Superior temporal gyrus (tissue), 1 donor: ENCODE results near the gene APLP2.
"Not testable (repeated sequence)": the region's sequence is repeated elsewhere in the genome, so short reads cannot be mapped to it uniquely, and the experiment has no call there.

Experiments used
- DNase-seq: peaks from one replicate; pipeline ENCODE4 v3.0.0-alpha.2; 2016; ENCODE audit errors: extremely low spot score

Gene APLP2

DNA sequence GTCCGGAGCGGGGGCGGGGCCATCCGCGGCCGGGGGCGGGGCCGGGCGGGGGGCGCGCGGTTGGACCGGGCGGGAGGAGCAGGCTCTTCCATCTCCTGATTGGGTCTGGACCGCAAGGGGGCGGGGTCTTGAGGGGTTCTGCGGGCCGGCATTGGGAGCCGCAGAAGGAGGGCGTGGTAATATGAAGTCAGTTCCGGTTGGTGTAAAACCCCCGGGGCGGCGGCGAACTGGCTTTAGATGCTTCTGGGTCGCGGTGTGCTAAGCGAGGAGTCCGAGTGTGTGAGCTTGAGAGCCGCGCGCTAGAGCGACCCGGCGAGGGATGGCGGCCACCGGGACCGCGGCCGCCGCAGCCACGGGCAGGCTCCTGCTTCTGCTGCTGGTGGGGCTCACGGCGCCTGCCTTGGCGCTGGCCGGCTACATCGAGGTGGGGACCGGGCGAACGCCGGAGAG lies at the start of gene APLP2:
Gene APLP2, plus strand, starts transcription at position 236 of the 450 bp plus-strand sequence. Its CDS starts 84 bp downstream, at position 320.
- peak; percentile 98 for DNase-seq

DNA sequence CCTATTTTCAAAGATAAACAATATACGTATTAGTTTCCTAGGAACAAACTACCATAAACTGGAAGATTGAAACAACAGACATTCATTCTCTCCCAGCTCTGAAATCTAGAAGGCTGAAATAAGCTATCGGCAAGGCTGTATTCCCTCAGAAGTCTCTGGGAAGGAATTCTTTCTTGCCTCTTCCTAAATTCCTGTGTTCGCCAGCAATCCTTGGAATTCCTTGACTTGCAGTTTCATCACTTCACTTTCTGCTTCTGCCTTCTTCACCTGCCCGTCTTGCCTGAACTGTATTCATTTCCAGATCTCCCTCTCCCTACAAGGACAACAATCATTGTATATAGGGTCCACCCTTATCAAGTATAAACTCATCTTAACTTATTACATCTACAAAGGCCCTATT lies 49.4 kb upstream of the APLP2 start:
- no peak for DNase-seq

DNA sequence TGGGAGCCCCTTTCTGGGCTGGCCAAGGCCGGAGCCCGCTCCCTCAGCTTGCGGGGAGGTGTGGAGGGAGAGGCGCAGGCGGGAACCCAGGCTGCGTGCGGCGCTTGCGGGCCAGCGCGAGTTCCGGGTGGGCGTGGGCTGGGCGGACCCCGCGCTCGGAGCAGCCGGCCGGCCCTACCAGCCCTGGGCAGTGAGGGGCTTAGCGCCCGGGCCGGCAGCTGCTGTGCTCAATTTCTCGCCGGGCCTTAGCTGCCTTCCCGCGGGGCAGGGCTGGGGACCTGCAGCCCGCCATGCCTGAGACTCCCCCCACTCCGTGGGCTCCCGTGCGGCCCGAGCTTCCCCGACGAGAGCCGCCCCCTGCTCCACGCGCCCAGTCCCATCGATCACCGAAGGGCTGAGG lies 48.1 kb upstream of the APLP2 start:
- not testable (repeated sequence) for DNase-seq

DNA sequence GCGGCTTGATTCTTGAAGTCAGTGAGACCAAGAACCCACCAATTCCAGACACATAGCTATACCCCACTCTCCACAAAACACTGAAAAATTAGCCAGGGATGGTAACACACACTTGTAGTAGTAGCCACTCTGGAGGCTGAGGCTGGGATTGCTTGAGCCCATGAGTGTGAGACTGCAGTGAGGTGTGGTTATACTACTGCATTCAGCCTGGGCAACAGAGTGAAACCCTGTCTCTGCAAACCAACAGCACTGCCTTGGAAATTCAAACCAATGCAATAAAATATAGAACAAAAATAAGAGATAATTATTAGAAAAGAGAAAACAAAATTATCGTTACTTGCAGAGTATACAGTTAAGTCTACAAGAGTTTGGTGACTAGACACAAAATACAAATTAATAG lies 46.9 kb upstream of the APLP2 start:
- no peak for DNase-seq

DNA sequence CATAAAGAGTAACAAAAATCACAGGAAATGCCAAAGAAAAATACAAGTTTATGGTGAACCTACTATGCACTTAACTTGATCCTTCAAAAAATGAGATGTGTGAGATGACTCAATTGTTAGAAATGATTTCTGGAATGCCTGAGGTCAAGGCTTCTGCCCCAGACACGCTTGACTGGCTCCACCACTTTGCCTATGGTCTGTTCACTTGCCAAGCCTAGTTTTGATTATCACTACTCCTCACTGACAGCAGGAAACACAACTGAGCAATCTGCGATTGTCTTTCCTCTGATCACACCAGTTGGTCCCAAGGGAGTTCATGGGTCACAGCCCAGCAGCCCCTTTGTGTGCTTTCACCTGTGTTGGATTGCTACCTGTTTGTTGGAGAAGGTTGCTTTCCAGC lies 46.5 kb upstream of the APLP2 start:
- no peak for DNase-seq

DNA sequence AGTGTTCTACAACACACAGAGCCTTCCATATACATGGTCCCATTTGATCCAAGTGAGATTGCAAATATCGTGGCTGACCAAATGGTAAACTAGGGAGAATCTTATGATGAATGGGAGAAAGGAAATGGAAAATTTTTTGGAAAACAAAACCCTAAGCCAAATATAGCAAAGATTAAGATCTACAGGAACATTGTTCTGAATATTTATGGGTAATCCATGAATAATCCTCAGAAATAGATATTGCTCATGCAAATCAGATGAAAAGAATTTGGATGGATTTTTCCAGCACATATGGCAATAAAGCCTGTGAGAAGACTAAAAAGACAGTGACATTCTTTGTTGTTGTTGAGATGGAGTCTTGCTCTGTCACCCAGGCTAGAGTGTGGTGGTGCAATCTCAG lies 45.3 kb upstream of the APLP2 start:
- no peak for DNase-seq

DNA sequence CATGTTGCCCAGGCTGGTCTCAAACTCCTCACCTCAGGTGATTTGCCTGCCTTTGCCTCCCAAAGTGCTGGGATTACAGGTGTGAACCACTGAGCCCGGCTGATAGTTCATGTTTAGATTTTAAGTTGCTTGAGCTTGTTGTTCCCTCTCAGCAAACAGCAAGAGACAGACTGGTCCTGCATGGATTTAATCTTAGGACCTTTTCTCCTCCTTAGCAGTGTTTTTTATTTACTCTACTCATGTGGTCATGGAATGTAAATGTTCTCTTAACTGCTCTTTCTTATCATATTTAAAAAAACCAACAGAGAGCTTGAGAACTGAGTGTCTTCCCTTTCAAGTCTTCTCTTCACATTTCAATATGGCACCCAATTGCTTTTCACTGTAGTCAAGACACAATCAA lies 44.3 kb upstream of the APLP2 start:
- no peak for DNase-seq

DNA sequence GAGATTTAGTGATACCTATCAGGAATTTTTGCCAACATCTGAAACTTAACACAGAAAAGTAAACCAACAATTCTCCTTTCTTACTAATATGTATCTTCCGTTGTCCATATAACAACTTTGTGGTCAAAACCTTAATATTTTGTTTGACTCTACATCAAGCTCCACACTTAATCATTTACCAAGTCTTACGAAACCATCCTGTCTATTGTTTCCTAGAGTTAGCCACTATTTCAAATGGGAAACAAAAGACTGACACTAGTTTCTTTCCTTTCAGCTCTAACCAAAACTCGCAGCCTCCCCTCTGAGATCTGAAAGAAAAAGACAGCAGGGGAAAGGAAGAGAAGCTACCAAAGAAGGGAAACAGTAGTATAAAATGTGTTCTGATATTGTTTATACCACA lies 40.6 kb upstream of the APLP2 start:
- no peak for DNase-seq

DNA sequence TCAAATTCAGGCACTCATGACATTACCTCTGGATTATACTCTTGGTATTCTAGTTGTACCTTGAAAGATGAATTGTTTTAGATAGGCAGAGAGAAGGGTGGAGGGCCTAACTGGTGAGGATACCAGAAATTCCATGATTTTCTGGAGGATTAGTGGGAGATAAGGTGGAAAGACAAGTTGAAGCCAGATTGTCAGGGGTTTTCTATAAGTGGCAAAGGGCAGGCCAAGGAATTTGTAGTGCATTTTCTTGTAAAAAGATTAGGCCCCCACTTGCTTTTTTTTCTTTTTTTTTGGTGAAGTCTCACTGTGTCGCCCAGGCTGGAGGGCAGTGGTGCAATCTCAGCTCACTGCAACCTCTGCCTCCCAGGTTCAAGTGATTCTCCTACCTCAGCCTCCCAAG lies 38.6 kb upstream of the APLP2 start:
- no peak for DNase-seq

DNA sequence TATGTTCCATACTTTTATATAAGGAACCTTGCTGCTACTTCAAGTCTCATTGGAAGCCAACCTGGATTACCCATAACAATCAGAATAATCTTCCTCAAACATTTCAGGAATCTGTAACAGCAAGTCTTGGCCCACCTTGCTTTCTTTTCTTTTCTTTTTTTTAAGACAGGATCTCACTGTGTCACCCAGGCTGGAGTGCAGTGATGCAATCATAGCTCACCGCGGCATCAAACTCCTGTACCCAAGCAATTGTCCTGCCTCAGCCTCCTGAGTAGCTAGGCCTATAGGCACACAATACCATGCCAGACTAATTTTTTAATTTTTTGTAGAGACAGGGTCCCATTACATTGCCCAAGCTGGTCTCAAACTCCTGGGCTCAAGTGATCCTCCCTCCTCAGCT lies 37.7 kb upstream of the APLP2 start:
- no peak for DNase-seq

DNA sequence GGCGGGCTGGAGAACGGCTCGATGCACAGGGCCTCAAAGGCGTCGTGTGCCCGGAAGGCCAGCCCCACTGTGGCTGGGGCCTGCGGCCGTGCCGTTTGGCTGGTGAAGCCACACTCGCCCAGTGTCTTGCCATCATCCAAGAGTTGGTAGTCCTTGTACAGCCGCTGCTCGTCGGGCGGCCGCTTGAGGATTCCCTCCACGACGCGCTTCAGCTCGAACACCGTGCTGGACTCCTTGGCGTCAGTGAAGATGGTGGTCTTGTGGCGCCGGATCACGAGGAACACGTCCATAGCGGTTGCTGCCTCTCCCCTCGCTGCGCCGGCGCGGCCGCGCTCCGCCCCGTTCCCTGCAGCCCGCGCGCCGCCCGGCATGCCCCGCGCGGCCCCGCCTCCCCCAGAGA lies 36.8 kb upstream of the APLP2 start:
- DNase-seq, result no peak

DNA sequence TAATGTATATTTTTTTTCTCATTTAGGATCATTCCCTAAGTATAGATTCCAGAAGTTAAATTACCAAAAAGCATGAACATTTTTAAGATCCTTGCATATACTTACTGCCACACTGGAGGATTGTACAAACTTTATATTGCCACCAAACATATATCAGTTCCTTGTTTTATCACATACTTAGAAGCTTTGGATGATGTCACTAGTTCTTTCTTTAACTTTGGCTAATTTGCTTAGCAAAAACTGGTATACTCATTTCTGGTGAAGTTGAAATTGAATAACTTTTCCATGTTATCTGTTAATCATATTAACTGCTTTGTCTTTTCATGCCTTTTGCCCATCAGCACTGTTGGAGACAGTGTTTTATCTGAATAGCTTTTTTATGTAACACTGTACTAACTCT lies 35.5 kb upstream of the APLP2 start:
- no peak for DNase-seq

DNA sequence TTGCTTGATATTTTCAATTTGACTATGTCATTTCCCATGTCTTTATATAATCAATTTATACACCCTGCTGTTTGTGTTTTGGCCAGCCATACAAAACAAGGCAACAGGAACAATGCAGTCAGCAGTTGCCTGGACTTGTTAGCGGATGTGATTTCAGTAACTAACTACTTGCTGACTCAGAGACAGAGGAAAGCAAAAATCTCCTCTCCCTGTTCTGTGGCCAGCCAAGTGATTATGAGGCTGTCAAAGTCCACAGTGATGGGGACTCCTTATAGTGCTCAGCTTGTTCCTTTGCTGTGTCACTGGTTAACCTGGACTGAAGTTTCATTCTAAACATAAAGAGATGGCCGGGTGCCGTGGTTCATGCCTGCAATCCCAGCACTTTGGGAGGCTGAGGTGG lies 32.6 kb upstream of the APLP2 start:
- DNase-seq, result no peak

DNA sequence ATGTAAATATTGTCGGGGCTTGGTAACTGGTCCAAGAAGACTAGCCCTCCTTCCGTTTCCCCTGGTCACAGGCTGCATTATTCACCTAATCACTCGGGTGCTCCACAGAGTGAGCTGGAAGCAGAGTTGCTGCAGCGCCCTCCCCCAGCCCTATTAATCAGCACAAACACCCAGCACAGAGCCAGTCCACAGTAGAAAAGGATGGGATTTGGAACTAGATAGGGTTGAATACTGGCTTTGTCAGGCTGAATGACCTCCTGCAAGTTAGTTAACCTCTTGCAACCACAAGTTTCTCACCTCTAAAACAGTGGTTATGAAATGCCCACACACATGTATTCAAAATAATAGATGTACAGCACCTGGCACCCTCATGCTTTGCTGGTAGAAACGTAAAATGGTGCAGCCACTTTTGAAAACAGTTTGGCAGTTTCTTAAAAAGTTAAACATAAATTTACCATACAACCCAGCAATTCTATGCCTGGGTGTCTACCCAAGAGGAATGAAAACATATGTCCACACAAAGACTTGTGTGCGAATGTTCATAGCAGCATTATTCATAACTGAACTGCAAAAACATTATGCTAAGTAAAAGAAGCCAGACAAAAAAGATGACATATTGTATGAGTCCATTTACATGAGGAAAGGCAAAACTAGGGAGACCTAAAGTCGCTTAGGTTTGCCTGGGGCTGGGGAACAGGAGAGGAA lies 31.7 kb upstream of the APLP2 start:
- DNase-seq, result peak; percentile 56

DNA sequence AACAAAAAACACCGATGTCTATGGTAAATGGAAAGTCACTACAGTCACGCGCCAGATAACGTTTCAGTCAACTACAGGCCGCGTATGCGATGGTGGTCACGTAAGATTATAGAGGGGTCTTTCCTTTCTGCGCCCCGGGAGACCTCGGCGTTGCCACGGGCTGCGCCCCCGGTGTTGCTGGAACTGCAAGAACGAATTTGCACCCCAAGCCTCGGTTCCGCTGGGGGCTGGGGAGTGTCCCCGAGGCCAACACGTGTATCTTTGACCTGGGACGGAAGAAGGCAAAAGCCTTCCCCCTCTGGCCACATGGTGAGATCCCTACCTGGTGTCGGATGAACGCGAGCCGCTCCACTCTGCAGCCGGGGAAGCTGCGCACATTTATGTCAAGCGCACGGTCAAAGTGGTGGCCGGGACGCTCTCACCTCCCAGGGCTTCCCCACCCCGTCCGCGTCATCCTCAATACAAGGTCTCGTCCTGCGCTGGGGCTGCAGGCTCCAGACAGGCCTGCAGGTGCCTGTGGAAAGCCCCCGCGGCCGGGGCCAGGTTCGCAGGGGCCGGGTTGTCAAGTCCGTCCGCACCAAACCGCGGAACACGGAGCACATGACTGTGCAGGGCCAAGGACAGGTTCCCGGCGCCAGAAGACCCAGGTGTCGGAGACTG lies 29.3 kb upstream of the APLP2 start:
- DNase-seq, result no peak

DNA sequence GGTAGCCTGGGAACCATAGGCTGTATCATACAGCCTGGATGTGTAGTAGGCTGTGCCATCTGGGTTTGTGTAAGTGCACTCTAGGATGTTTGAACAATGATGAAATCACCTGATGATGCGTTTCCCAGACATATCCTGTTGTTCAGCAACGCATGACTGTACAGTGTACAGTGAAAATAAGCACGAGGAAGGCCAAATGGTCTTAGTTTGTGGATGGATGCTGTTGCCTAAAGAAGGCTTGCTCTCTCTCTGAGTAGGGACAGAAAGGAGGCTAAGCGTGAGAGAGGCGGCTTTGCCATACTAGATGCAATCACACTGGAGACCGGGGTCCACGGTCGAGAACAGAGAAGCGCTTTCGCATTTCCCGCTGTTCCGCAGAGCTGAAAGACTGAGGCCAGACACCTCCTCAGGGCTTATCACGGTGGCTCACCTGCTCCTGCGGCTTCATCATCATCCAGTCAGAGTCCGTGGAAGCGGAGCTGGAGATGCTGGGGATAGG lies 27.6 kb upstream of the APLP2 start:
- DNase-seq, result no peak

DNA sequence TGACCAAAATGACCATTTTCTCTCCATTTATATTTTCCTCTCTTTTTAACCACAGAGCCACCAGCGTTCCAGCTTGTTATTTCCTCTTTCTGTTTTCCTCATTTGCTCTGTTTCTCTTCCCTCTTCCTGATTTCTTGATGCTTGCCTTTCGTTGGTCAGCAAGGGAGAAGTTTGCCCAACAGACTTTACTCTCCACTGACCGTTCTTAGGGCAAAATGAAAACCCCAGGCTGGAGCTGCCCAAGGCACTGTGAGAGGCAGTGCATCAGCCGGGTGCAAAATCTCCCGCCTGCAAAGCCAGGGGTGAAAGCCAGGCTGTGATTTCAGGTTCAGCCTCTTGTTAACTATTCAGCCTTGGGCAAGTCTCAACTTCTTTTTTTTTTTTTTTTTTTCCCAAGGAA lies 26.1 kb upstream of the APLP2 start:
- no peak for DNase-seq

DNA sequence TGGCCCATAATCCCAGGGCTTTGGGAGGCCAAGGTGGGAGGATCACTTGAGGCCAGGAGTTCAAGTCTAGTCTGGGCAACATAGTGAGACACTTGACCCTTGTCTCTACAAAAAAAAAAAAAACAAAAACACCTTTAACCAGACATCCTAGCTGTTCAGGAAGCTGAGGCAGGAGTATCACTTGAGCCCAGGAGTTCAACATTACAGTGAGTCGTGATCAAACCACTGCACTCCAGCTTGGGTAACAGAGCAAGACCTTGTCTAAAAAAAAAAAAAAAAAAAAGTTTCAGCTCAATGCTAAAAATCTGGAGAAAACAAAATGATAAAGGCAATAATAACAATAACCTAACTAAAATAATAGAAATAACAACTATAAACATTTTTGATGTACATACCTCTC lies 22.6 kb upstream of the APLP2 start:
- DNase-seq, result no peak

DNA sequence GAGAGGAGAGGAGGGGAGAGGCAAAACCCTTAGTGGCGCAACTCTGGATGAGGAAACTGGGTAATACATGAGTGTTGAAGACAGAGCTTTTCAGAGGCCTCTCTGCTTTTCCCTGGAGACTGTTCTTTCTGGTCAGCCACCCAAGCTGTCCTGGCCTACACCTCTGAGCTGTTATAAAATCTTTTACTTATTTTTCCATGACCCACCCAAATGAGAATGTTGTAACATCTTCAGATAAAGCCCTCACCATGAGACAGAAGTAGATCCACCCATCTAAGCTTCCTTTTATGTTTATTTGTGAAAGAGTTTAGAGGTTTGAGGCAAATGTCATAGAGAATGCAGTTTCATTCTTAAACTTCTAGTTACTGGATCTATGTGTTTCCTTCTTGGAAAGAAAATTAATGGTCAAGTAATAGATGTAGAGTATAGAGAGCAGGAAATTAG lies 20.3 kb upstream of the APLP2 start:
- no peak for DNase-seq

DNA sequence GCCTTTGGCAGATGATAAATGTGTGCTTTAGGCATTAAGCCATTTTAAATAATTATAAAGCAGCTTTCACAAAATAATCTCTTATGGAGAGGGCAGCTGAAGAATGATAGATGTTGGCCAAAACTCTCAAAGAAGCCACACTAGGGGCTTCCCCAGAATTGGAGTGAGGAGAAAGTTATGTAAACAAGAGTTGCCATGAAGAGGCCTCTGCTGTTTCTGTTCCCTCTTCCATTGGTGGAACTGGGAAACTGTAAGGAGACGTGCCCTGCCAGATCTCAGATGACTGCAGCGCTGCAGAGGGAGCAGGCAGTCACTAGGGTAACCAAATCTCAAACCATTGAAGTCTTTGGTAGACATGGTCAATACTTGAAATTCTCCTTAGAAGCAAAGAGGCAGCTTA lies 19.4 kb upstream of the APLP2 start:
- no peak for DNase-seq

DNA sequence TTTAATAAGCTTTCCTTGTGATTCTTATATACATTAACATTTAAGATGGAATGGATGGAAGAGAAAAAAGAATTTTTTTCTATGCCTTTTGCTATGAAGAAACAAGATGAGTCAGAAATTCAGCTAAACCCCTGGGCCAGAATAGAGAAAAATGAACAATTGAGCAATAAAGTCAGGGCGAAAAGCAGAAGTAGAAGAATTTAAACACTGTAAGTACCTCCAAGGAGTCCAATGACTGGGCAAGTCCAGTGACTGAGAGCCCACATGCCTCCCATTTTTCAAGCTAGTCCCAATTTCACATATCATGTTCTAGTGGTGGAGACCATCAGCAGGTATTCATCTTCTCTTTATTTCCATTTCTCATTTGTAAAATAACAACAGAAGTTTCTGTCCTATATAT lies 18.6 kb upstream of the APLP2 start:
- no peak for DNase-seq

DNA sequence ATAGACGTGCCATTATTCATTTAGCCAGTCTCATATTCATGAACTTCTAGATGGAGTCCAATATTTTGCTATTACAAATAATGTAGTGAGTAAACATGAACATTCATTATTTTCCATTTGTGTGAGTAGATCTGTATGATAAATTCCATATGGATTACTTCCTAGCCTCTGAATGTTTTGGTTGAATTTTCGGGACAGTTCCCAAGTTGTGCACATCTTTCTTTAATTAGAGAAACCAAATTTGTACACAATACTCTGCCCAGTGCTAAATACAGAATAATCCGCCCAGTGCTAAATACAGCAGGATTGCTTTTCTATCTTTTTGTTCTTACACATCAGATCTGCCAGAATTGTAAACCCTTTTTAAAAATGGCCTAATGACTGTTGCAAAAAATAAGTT lies 17.1 kb upstream of the APLP2 start:
- DNase-seq, result no peak

DNA sequence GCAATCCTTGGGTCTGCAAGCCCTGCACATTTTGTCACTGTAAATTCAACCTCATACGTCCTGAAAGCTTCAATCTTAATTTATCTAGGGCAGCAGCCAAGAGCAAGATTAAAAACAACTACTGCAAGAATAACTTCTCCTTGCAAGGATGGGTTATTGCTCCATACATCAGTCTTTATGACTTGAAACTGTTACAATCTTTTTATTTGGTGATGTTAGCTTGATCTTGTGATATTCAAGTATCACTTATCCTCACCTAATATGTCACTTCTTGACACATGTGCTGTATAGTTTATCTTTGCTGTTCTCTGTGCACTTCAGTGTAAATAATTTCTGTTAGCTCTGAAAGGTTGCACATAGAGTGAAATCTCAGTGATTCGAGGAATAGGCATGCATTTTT lies 14.7 kb upstream of the APLP2 start:
- DNase-seq, result no peak
